Ectodermal cell (in vitro differentiated cells): Measurements from ENCODE around the gene ABCF1.
A peak's percentile ranks its signal among the peaks of the same experiment; 100 is the strongest.

ENCODE experiments used
- H3K27ac ChIP-seq: 2 replicates; pipeline ENCODE4 v1.7.0; 2013; ENCODE audit warnings: mild to moderate bottlenecking, low read depth, low read length; ENCODE audit not compliant: insufficient read depth, poor library complexity, severe bottlenecking
- H3K27me3 ChIP-seq: 2 replicates; pipeline ENCODE4 v1.7.0; 2013; ENCODE audit warnings: mild to moderate bottlenecking, low read length; ENCODE audit not compliant: insufficient read depth, control insufficient read depth, poor library complexity, severe bottlenecking
- H3K36me3 ChIP-seq: one replicate; pipeline ENCODE4 v1.7.0; 2013; ENCODE audit warnings: low read length; ENCODE audit not compliant: control insufficient read depth, insufficient read depth
- H3K4me1 ChIP-seq: one replicate; pipeline ENCODE4 v1.7.0; 2013; ENCODE audit warnings: low read length; ENCODE audit not compliant: control insufficient read depth, insufficient read depth
- H3K4me3 ChIP-seq: 2 replicates; pipeline ENCODE4 v1.7.0; 2013; ENCODE audit warnings: low read depth, low read length, control low read depth; ENCODE audit not compliant: insufficient read depth
- H3K9me3 ChIP-seq: 2 replicates; pipeline ENCODE4 v1.7.0; 2013; ENCODE audit warnings: mild to moderate bottlenecking, low read length, moderate library complexity; ENCODE audit not compliant: control insufficient read depth
- WGBS, 2 experiments: methylation state at CpG; one replicate each; pipeline ENCODE4 v1.1.7; 2013; ENCODE audit warnings: missing lambda C conversion rate in 2 of 2; 5-methylcytosine and 5-hydroxymethylcytosine counted together

Gene ABCF1

GRCh38 chr6:30619561-30619960 lies 48.3 kb downstream of the ABCF1 start:
- H3K27me3 ChIP-seq, result no peaks in the 10 kb centered on the region
- peaks cover 8% of the 10 kb centered on the region for H3K36me3 ChIP-seq
- H3K27ac ChIP-seq, result no peak overlapping the region
- WGBS, 2 experiments, result 96 to 97% methylated on average over 11 of the region's 11 CpGs
- H3K9me3 ChIP-seq, result no peaks in the 10 kb centered on the region
- H3K4me1 ChIP-seq, result peaks cover 4% of the 10 kb centered on the region
- H3K4me3 ChIP-seq, result no peak overlapping the region

- WGBS, 2 experiments, result 94 to 95% methylated on average over 8 of the region's 8 CpGs
- H3K4me1 ChIP-seq, result peaks cover 11% of the 10 kb centered on the region
- H3K36me3 ChIP-seq, result peaks cover 43% of the 10 kb centered on the region
- no peaks in the 10 kb centered on the region for H3K9me3 ChIP-seq
- H3K27ac ChIP-seq, result no peak overlapping the region
- H3K27me3 ChIP-seq, result no peaks in the 10 kb centered on the region
- H3K4me3 ChIP-seq, result no peak overlapping the region
These were observed 54.3 kb downstream of the ABCF1 start for GRCh38 chr6:30625511-30625910.

GRCh38 chr6:30626484-30627366 lies 55.5 kb downstream of the ABCF1 start, which contains the start of gene ATAT1:
TSS of gene ATAT1 (plus strand) at chr6:30626874.
- Histone ChIP-seq H3K27ac (peak within 1 kb of the TSS; percentile 82), H3K4me3 (peak within 1 kb of the TSS; percentile 66), H3K9me3 (no peaks in the 10 kb centered on the region), H3K36me3 (peaks cover 48% of the 10 kb centered on the region), H3K4me1 (peaks cover 11% of the 10 kb centered on the region), H3K27me3 (no peaks in the 10 kb centered on the region)
- 6% methylated on average over 36 of the region's 36 CpGs for WGBS, 2 experiments

- Histone ChIP-seq H3K4me1 (no peaks in the 10 kb centered on the region), H3K27me3 (no peaks in the 10 kb centered on the region), H3K4me3 (no peak overlapping the region), H3K9me3 (no peaks in the 10 kb centered on the region), H3K27ac (no peak overlapping the region), H3K36me3 (peaks cover 38% of the 10 kb centered on the region)
- WGBS, 2 experiments, result 93 to 96% methylated on average over 3 of the region's 3 CpGs
These were observed 64.6 kb downstream of the ABCF1 start for GRCh38 chr6:30635834-30636233.

GRCh38 chr6:30640481-30640880 lies 69.2 kb downstream of the ABCF1 start:
- 95 to 96% methylated on average over 10 of the region's 10 CpGs for WGBS, 2 experiments
- H3K27ac ChIP-seq, result no peak overlapping the region
- H3K27me3 ChIP-seq, result no peaks in the 10 kb centered on the region
- peaks cover 36% of the 10 kb centered on the region for H3K36me3 ChIP-seq
- no peaks in the 10 kb centered on the region for H3K4me1 ChIP-seq
- no peak overlapping the region for H3K4me3 ChIP-seq
- no peaks in the 10 kb centered on the region for H3K9me3 ChIP-seq

- no peaks in the 10 kb centered on the region for H3K9me3 ChIP-seq
- no peaks in the 10 kb centered on the region for H3K4me1 ChIP-seq
- no peaks in the 10 kb centered on the region for H3K27me3 ChIP-seq
- 94 to 96% methylated on average over 1 of the region's 1 CpG for WGBS, 2 experiments
- H3K36me3 ChIP-seq, result peaks cover 36% of the 10 kb centered on the region
- H3K4me3 ChIP-seq, result no peak overlapping the region
- H3K27ac ChIP-seq, result no peak overlapping the region
These were observed 69.8 kb downstream of the ABCF1 start for GRCh38 chr6:30641048-30641447.
